H9 (cell line): Measurements from ENCODE around the gene NCOR2. TPM values are rescaled to one million over a fixed set of nuclear protein-coding genes. Genes with fewer than 3 reads are reported as not detected.
A peak's percentile ranks its signal among the peaks of the same experiment; 100 is the strongest.

Experiments
- DNase-seq: peaks from one replicate; pipeline ENCODE4 v3.0.0-alpha.2; 2017
- H2AFZ ChIP-seq: one replicate; pipeline ENCODE4 v1.6.1; 2013; ENCODE audit warnings: mild to moderate bottlenecking, low read length, control low read depth, moderate library complexity
- H2AK5ac ChIP-seq: 2 replicates; pipeline ENCODE4 v1.6.1; 2013; ENCODE audit warnings: low read length, control low read depth, mixed read lengths; ENCODE audit not compliant: insufficient read length
- H2BK120ac ChIP-seq: one replicate; pipeline ENCODE4 v1.6.1; 2013; ENCODE audit warnings: low read depth, mild to moderate bottlenecking, low read length, control low read depth, inconsistent platforms; ENCODE audit not compliant: poor library complexity, severe bottlenecking
- H2BK12ac ChIP-seq: 2 replicates; pipeline ENCODE4 v1.6.1; 2013; ENCODE audit warnings: low read length, control low read depth, mixed read lengths, low read depth; ENCODE audit not compliant: insufficient read length
- H2BK15ac ChIP-seq: 2 replicates; pipeline ENCODE4 v1.6.1; 2013; ENCODE audit warnings: low read depth, low read length, control low read depth
- H2BK20ac ChIP-seq: one replicate; pipeline ENCODE4 v1.6.1; 2013; ENCODE audit warnings: low read depth, mild to moderate bottlenecking, low read length, control low read depth, inconsistent platforms; ENCODE audit not compliant: poor library complexity, severe bottlenecking
- H2BK5ac ChIP-seq: 2 replicates; pipeline ENCODE4 v1.6.1; 2013; ENCODE audit warnings: low read length, control low read depth, mixed read lengths; ENCODE audit not compliant: insufficient read length
- H3K14ac ChIP-seq: 2 replicates; pipeline ENCODE4 v1.6.1; 2013; ENCODE audit warnings: low read length, control low read depth; ENCODE audit not compliant: insufficient read depth
- H3K18ac ChIP-seq: 2 replicates; pipeline ENCODE4 v1.6.1; 2013; ENCODE audit warnings: low read depth, mild to moderate bottlenecking, mixed read lengths, low read length, control low read depth; ENCODE audit not compliant: insufficient read length
- H3K23ac ChIP-seq: 2 replicates; pipeline ENCODE4 v1.6.1; 2013; ENCODE audit warnings: low read length, control low read depth, mixed read lengths, low read depth; ENCODE audit not compliant: insufficient read length
- H3K23me2 ChIP-seq: 2 replicates; pipeline ENCODE4 v1.6.1; 2013; ENCODE audit warnings: low read depth, mild to moderate bottlenecking, mixed read lengths, low read length, control low read depth; ENCODE audit not compliant: insufficient read length, poor library complexity, severe bottlenecking
- H3K27ac ChIP-seq: 2 replicates; pipeline ENCODE4 v1.5.1; 2013; ENCODE audit warnings: low read length, control low read depth, mixed read lengths, low read depth; ENCODE audit not compliant: insufficient read length
- H3K27me3 ChIP-seq: 2 replicates; pipeline ENCODE4 v1.6.1; 2013; ENCODE audit warnings: low read length, control low read depth, inconsistent platforms; ENCODE audit not compliant: insufficient read depth
- H3K4ac ChIP-seq: 2 replicates; pipeline ENCODE4 v1.6.1; 2013; ENCODE audit warnings: low read depth, mild to moderate bottlenecking, control low read depth, inconsistent platforms, low read length, moderate library complexity
- H3K4me1 ChIP-seq: 2 replicates; pipeline ENCODE4 v1.6.1; 2013; ENCODE audit warnings: low read length, control low read depth, inconsistent platforms; ENCODE audit not compliant: insufficient read depth
- H3K4me2 ChIP-seq: 2 replicates; pipeline ENCODE4 v1.6.1; 2013; ENCODE audit warnings: low read length, control low read depth, mixed read lengths; ENCODE audit not compliant: insufficient read length, insufficient read depth
- H3K56ac ChIP-seq: 2 replicates; pipeline ENCODE4 v1.6.1; 2013; ENCODE audit warnings: low read depth, mild to moderate bottlenecking, mixed read lengths, low read length, control low read depth; ENCODE audit not compliant: insufficient read length
- H3K79me1 ChIP-seq: 2 replicates; pipeline ENCODE4 v1.6.1; 2013; ENCODE audit warnings: low read depth, mild to moderate bottlenecking, moderate library complexity, low read length, control low read depth, inconsistent platforms; ENCODE audit not compliant: insufficient read depth, poor library complexity, severe bottlenecking
- H3K79me2 ChIP-seq: 2 replicates; pipeline ENCODE4 v1.6.1; 2013; ENCODE audit warnings: low read length, control low read depth, inconsistent platforms; ENCODE audit not compliant: insufficient read depth
- H3K9ac ChIP-seq: 2 replicates; pipeline ENCODE4 v1.6.1; 2013; ENCODE audit warnings: low read length, control low read depth, mixed read lengths; ENCODE audit not compliant: insufficient read length; ENCODE audit errors: extremely low read depth
- H3K9me3 ChIP-seq: one replicate; pipeline ENCODE4 v1.6.1; 2013; ENCODE audit warnings: low read depth, low read length, inconsistent platforms; ENCODE audit not compliant: control insufficient read depth
- H3T11ph ChIP-seq: one replicate; pipeline ENCODE4 v1.6.1; 2013; ENCODE audit warnings: mild to moderate bottlenecking, low read length, control low read depth, inconsistent platforms
- H4K20me1 ChIP-seq: one replicate; pipeline ENCODE4 v1.6.1; 2013; ENCODE audit not compliant: control insufficient read depth, insufficient read length, insufficient read depth
- H4K5ac ChIP-seq: 2 replicates; pipeline ENCODE4 v1.6.1; 2013; ENCODE audit warnings: low read depth, mild to moderate bottlenecking, mixed read lengths, low read length, control low read depth; ENCODE audit not compliant: insufficient read length
- H4K8ac ChIP-seq: replicated peaks from 2 replicates; pipeline ENCODE4 v1.6.1; 2013; ENCODE audit warnings: low read length, control low read depth, mixed read lengths, low read depth; ENCODE audit not compliant: insufficient read length
- H4K91ac ChIP-seq: 2 replicates; pipeline ENCODE4 v1.6.1; 2013; ENCODE audit warnings: low read depth, mild to moderate bottlenecking, moderate library complexity, mixed read lengths, low read length, control low read depth; ENCODE audit not compliant: insufficient read length
- H3K27ac Mint-ChIP-seq, 3 experiments: 2 replicates in 2 of 3; 3 replicates in 1 of 3; pipeline ENCODE4 v1.8.0; 2020 to 2021; ENCODE audit warnings: mixed read lengths in 3 of 3, mild to moderate bottlenecking in 1 of 3, moderate library complexity in 1 of 3
- H3K27me3 Mint-ChIP-seq: 2 replicates; pipeline ENCODE4 v1.8.0; 2021; ENCODE audit warnings: low read depth, mild to moderate bottlenecking, moderate library complexity, mixed read lengths
- H3K36me3 Mint-ChIP-seq, 3 experiments: 2 replicates in 2 of 3; 3 replicates in 1 of 3; pipeline ENCODE4 v1.8.0; 2020 to 2021; ENCODE audit warnings: low read depth in 3 of 3, mixed read lengths in 3 of 3; ENCODE audit not compliant: insufficient read depth in 1 of 3
- H3K4me1 Mint-ChIP-seq, 2 experiments: 2 replicates each; pipeline ENCODE4 v1.8.0; 2020; ENCODE audit warnings: mixed read lengths in 2 of 2
- H3K4me3 Mint-ChIP-seq, 2 experiments: 2 replicates in 1 of 2; 3 replicates in 1 of 2; pipeline ENCODE4 v1.8.0; 2020 to 2021; ENCODE audit warnings: mild to moderate bottlenecking in 2 of 2, mixed read lengths in 2 of 2, moderate library complexity in 1 of 2
- H3K9me3 Mint-ChIP-seq, 2 experiments: 2 replicates in 1 of 2; 3 replicates in 1 of 2; pipeline ENCODE4 v1.8.0; 2020; ENCODE audit warnings: mild to moderate bottlenecking in 2 of 2, mixed read lengths in 2 of 2, moderate library complexity in 1 of 2
- CTCF ChIP-seq: fragments of 200-600 bp; sonication (generic); conservative IDR thresholded peaks from 3 replicates; pipeline ENCODE4 v1.8.0; 2021; ENCODE audit warnings: antibody characterized with exemption, mild to moderate bottlenecking
- WGBS: extraction: QIAGEN DNeasy Blood & Tissue Kit; methylation state at CpG from one replicate; pipeline ENCODE4 v1.1.7; 2013; ENCODE audit warnings: missing lambda C conversion rate, low lambda C conversion rate, mixed read lengths; ENCODE audit not compliant: insufficient read length; ENCODE audit errors: extremely low coverage; 5-methylcytosine and 5-hydroxymethylcytosine counted together
- total RNA-seq: library from RNA; stranded (reverse); gene quantifications from 2 replicates; pipeline ENCODE4 v1.2.1, GENCODE V29; 2021

NCOR2 gene
- total RNA-seq, 1 experiment from 2014 or later: 226 TPM

GRCh38 chr12:124556896-124557501 is 10.4 kb downstream of the NCOR2 start:
- H4K91ac ChIP-seq: no peak overlapping the region
- H3K79me1 ChIP-seq: peaks cover 3% of the 10 kb centered on the region
- no peaks in the 10 kb centered on the region for H3K27me3 Mint-ChIP-seq
- H2AK5ac ChIP-seq: no peak overlapping the region
- H3K9ac ChIP-seq: no peak overlapping the region
- no peak overlapping the region for H2BK20ac ChIP-seq
- peaks cover 56 to 73% of the 10 kb centered on the region in 2 experiments for H3K4me1 Mint-ChIP-seq
- no peaks in the 10 kb centered on the region for H3K9me3 ChIP-seq
- H3K27me3 ChIP-seq: no peaks in the 10 kb centered on the region
- H3K79me2 ChIP-seq: peaks cover 86% of the 10 kb centered on the region; the same call in 1 of the 2 replicates
- TF ChIP-seq CTCF: peak; percentile 17; the same call in 2 of the 3 replicates
- H2BK15ac ChIP-seq: no peak overlapping the region
- H3K9me3 Mint-ChIP-seq: no peaks in the 10 kb centered on the region
- no peak overlapping the region for H4K8ac ChIP-seq
- no peaks in the 10 kb centered on the region for H3K23me2 ChIP-seq
- H3K23ac ChIP-seq: no peak overlapping the region
- H4K5ac ChIP-seq: no peak overlapping the region
- no peak overlapping the region for H3K27ac ChIP-seq
- H2AFZ ChIP-seq: no peak overlapping the region
- H4K20me1 ChIP-seq: no peaks in the 10 kb centered on the region
- H3T11ph ChIP-seq: no peak overlapping the region
- no peak overlapping the region for H2BK12ac ChIP-seq
- DNase-seq: no peak
- peak overlapping the region; percentile 72 to 77 (median 73); a peak in 5 of 7 replicates for H3K27ac Mint-ChIP-seq
- no CpG with 5 or more reads among the region's 22 CpGs for WGBS
- peaks cover 8 to 18% (median 16%) of the 10 kb centered on the region in 3 experiments for H3K36me3 Mint-ChIP-seq
- no peak overlapping the region for H3K4me2 ChIP-seq
- no peak overlapping the region for H3K56ac ChIP-seq
- H3K4me1 ChIP-seq: peaks cover 15% of the 10 kb centered on the region; the same call in 1 of the 2 replicates
- no peak overlapping the region for H3K4ac ChIP-seq
- peak overlapping the region; percentile 54 for H3K14ac ChIP-seq
- H3K4me3 Mint-ChIP-seq: no peak overlapping the region; a peak in 1 of 5 replicates
- H3K18ac ChIP-seq: no peak overlapping the region
- H2BK5ac ChIP-seq: no peak overlapping the region
- H2BK120ac ChIP-seq: no peak overlapping the region
